ENCODE data around the gene IRX3. TPM values are rescaled to one million over a fixed set of nuclear protein-coding genes. Genes with fewer than 3 reads are reported as not detected.

The IRX3 gene
- total and polyA plus RNA-seq, 2 experiments from 2014 or later: 6.4 to 15.6 TPM

GRCh38 chr16:54242199-54242598, 44.4 kb downstream of the IRX3 start:
- TF ChIP-seq EZH2phosphoT487 (IDR thresholded peaks at IDR 0.05; ENCODE audit: insufficient read depth, low read depth) (no peak), EZH2 (IDR thresholded peaks at IDR 0.05; ENCODE audit: insufficient read depth, poor library complexity, severe bottlenecking) (no peak)
- H3K9me2 ChIP-seq (ENCODE audit: insufficient read depth): no peaks in the 10 kb centered on the region
- H3K36me3 ChIP-seq (ENCODE audit: low read depth): no peaks in the 10 kb centered on the region
- 0 out of 2 replicates have a peak, but pooled peaks cover 6% of the 10 kb centered on the region for H3K4me1 ChIP-seq (ENCODE audit: insufficient read depth)
- H3K27ac ChIP-seq: no peak overlapping the region
- H4K20me1 ChIP-seq (ENCODE audit: insufficient read depth): no peaks in the 10 kb centered on the region
- no peak for DNase-seq
- peaks cover 24% of the 10 kb centered on the region; the same call in 1 of the 2 replicates for H3K27me3 ChIP-seq (replicated peaks; ENCODE audit: insufficient read depth)
- in situ Hi-C loops (cut with MboI): no loop called here
- no peak overlapping the region for H2AFZ ChIP-seq
- H3K4me2 ChIP-seq (ENCODE audit: unreplicated experiment): no peak overlapping the region
- no peak overlapping the region for H3K9ac ChIP-seq
- no peaks in the 10 kb centered on the region for H3K9me3 ChIP-seq (ENCODE audit: low read depth)
- H3F3A ChIP-seq (ENCODE audit: insufficient read depth): 0 out of 2 replicates have a peak, but pooled peaks cover 2% of the 10 kb centered on the region
- 87 to 88% methylated on average over 4 of the region's 4 CpGs for WGBS, 2 experiments (ENCODE audit: low coverage in 1 of 2, low lambda C conversion rate in 2 of 2, missing lambda C conversion rate in 2 of 2)
- H3K79me2 ChIP-seq (ENCODE audit: insufficient read depth): no peaks in the 10 kb centered on the region
- H3K4me3 ChIP-seq: no peak overlapping the region

GRCh38 chr16:54241525-54241924, 45.1 kb downstream of the IRX3 start:
- Histone ChIP-seq H3K79me2 (ENCODE audit: insufficient read depth) (no peaks in the 10 kb centered on the region), H3K4me1 (ENCODE audit: insufficient read depth) (0 out of 2 replicates have a peak, but pooled peaks cover 6% of the 10 kb centered on the region), H3F3A (ENCODE audit: insufficient read depth) (peaks cover 7% of the 10 kb centered on the region; the same call in 1 of the 2 replicates), H3K9ac (no peak overlapping the region), H2AFZ (no peak overlapping the region), H3K27ac (no peak overlapping the region), H3K4me2 (ENCODE audit: unreplicated experiment) (no peak overlapping the region), H3K4me3 (no peak overlapping the region), H3K36me3 (ENCODE audit: low read depth) (no peaks in the 10 kb centered on the region), H3K9me3 (ENCODE audit: low read depth) (no peaks in the 10 kb centered on the region), H3K9me2 (ENCODE audit: insufficient read depth) (no peaks in the 10 kb centered on the region), H3K27me3 (replicated peaks; ENCODE audit: insufficient read depth) (peaks cover 24% of the 10 kb centered on the region; the same call in 1 of the 2 replicates), H4K20me1 (ENCODE audit: insufficient read depth) (no peaks in the 10 kb centered on the region)
- in situ Hi-C loops (cut with MboI): no loop called here
- whole genome bisulfite sequencing, 2 experiments (ENCODE audit: low coverage in 1 of 2, low lambda C conversion rate in 2 of 2, missing lambda C conversion rate in 2 of 2): 96 to 97% methylated on average over 6 of the region's 6 CpGs
- TF ChIP-seq EZH2 (IDR thresholded peaks at IDR 0.05; ENCODE audit: insufficient read depth, poor library complexity, severe bottlenecking) (no peak), EZH2phosphoT487 (IDR thresholded peaks at IDR 0.05; ENCODE audit: insufficient read depth, low read depth) (no peak)
- DNase-seq: no peak

GRCh38 chr16:54240271-54241129, 46.1 kb downstream of the IRX3 start:
- peak; percentile 16 for DNase-seq
- no peaks in the 10 kb centered on the region for H3K9me2 ChIP-seq (ENCODE audit: insufficient read depth)
- no peak overlapping the region for H3K27ac ChIP-seq
- H3F3A ChIP-seq (ENCODE audit: insufficient read depth): peaks cover 11% of the 10 kb centered on the region
- 40 to 44% methylated on average over 9 of the region's 9 CpGs for WGBS, 2 experiments (ENCODE audit: low coverage in 1 of 2, low lambda C conversion rate in 2 of 2, missing lambda C conversion rate in 2 of 2)
- H3K27me3 ChIP-seq (replicated peaks; ENCODE audit: insufficient read depth): peaks cover 22% of the 10 kb centered on the region; the same call in 1 of the 2 replicates
- no peaks in the 10 kb centered on the region for H3K9me3 ChIP-seq (ENCODE audit: low read depth)
- no peak overlapping the region for H3K4me3 ChIP-seq
- no peak overlapping the region for H2AFZ ChIP-seq
- H4K20me1 ChIP-seq (ENCODE audit: insufficient read depth): no peaks in the 10 kb centered on the region
- no peaks in the 10 kb centered on the region for H3K36me3 ChIP-seq (ENCODE audit: low read depth)
- in situ Hi-C loops (cut with MboI): no loop called here
- H3K4me2 ChIP-seq (ENCODE audit: unreplicated experiment): no peak overlapping the region
- H3K4me1 ChIP-seq (ENCODE audit: insufficient read depth): 0 out of 2 replicates have a peak, but pooled peaks cover 6% of the 10 kb centered on the region
- H3K9ac ChIP-seq: no peak overlapping the region
- no peak for TF ChIP-seq EZH2 (IDR thresholded peaks at IDR 0.05; ENCODE audit: insufficient read depth, poor library complexity, severe bottlenecking)
- no peak for TF ChIP-seq EZH2phosphoT487 (IDR thresholded peaks at IDR 0.05; ENCODE audit: insufficient read depth, low read depth)
- no peaks in the 10 kb centered on the region for H3K79me2 ChIP-seq (ENCODE audit: insufficient read depth)

- TF ChIP-seq EZH2 (IDR thresholded peaks at IDR 0.05; ENCODE audit: insufficient read depth, poor library complexity, severe bottlenecking): no peak
- no peak for TF ChIP-seq EZH2phosphoT487 (IDR thresholded peaks at IDR 0.05; ENCODE audit: insufficient read depth, low read depth)
- H3K4me3 ChIP-seq: no peak overlapping the region
- DNase-seq: peak; percentile 13
Measured at GRCh38 chr16:54239456-54239855, 47.1 kb downstream of the IRX3 start.

More at GRCh38 chr16:54239456-54239855, 47.1 kb downstream of the IRX3 start:
- Histone ChIP-seq H3K9me3 (ENCODE audit: low read depth) (no peaks in the 10 kb centered on the region), H3K9me2 (ENCODE audit: insufficient read depth) (no peaks in the 10 kb centered on the region), H3K9ac (no peak overlapping the region), H3K27me3 (replicated peaks; ENCODE audit: insufficient read depth) (peaks cover 11% of the 10 kb centered on the region; the same call in 1 of the 2 replicates), H3K4me1 (ENCODE audit: insufficient read depth) (0 out of 2 replicates have a peak, but pooled peaks cover 6% of the 10 kb centered on the region), H4K20me1 (ENCODE audit: insufficient read depth) (no peaks in the 10 kb centered on the region), H3K27ac (no peak overlapping the region), H2AFZ (no peak overlapping the region), H3K4me2 (ENCODE audit: unreplicated experiment) (no peak overlapping the region), H3K36me3 (ENCODE audit: low read depth) (no peaks in the 10 kb centered on the region), H3K79me2 (ENCODE audit: insufficient read depth) (no peaks in the 10 kb centered on the region), H3F3A (ENCODE audit: insufficient read depth) (peaks cover 11% of the 10 kb centered on the region)
- in situ Hi-C loops (cut with MboI): no loop called here
- whole genome bisulfite sequencing, 2 experiments (ENCODE audit: low coverage in 1 of 2, low lambda C conversion rate in 2 of 2, missing lambda C conversion rate in 2 of 2): 22 to 23% methylated on average over 8 of the region's 8 CpGs
